GM12892 (cell line): ENCODE measurements around the gene AGFG1.

Experiments used
- POLR2A ChIP-seq: IDR thresholded peaks from 2 replicates; pipeline ENCODE4 v1.6.1; 2011; ENCODE audit warnings: low read depth, low read length, control low read depth
- POLR2AphosphoS5 ChIP-seq: IDR thresholded peaks from 2 replicates; pipeline ENCODE4 v1.6.1; 2011; ENCODE audit warnings: low read depth, low read length, control low read depth

- TF ChIP-seq POLR2A, result no peak
- TF ChIP-seq POLR2AphosphoS5, result no peak
These were observed 38.8 kb upstream of the AGFG1 start for GRCh38 chr2:227433171-227433570.
